NB4 (cell line): ENCODE measurements around the gene KLHL1.

ENCODE experiments used
- DNase-seq: peaks from one replicate; pipeline ENCODE4 v3.0.0; 2010; ENCODE audit warnings: low read depth
- H3K4me3 ChIP-seq: one replicate; pipeline ENCODE4 v1.5.1; 2011; ENCODE audit warnings: mild to moderate bottlenecking, low read depth, low read length, moderate library complexity
- CTCF ChIP-seq: IDR thresholded peaks from one replicate; pipeline ENCODE4 v1.5.1; 2012; ENCODE audit warnings: low read depth, low read length
- MAX ChIP-seq: IDR thresholded peaks from 2 replicates; pipeline ENCODE4 v1.6.1; 2011; ENCODE audit warnings: low read depth, low read length
- MYC ChIP-seq: IDR thresholded peaks from 2 replicates; pipeline ENCODE4 v1.6.1; 2011; ENCODE audit warnings: low read depth, low read length
- POLR2A ChIP-seq: IDR thresholded peaks from 2 replicates; pipeline ENCODE4 v1.6.1; 2011; ENCODE audit warnings: mild to moderate bottlenecking; ENCODE audit not compliant: insufficient read length; ENCODE audit errors: extremely low read depth

Gene KLHL1

GRCh38 chr13:69721631-69722030 is 386.6 kb downstream of the KLHL1 start:
- TF ChIP-seq POLR2A (no peak), CTCF (no peak), MYC (no peak), MAX (no peak)
- no peak for DNase-seq

DNA sequence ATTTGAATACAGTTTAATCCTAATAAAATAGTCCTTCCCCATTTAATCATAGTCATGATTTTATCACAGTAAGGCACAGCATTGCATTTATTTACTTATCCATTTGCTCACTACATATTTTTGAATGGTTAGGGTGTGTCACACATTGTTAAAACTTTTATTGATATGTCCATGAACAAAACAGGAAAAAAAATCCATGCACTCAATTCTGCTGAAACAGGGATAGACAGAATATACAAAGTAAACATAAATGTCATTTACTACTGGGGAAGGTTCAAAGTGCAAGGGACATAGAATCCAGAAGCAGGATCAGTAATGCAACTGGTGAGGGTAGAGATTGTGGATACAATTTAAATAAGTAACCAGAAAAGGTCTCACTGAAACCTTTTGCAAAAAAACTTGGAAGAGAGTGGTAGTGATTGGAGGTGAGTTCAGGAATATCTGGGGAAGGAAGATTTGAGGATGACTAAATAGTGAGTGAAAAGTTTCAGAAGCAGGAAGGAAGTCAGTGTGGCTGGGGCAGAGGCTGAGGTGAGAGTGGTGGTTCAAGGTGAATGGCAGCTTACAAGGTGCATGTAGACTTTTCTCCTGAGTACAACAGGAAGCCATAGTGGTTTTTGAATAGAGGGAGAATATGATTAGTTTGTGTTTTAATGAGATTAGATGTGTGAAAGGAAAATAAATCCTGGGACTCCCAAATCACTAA is 387.8 kb downstream of the KLHL1 start:
- no peak overlapping the region for H3K4me3 ChIP-seq
- DNase-seq: no peak
- no peak for TF ChIP-seq MAX

More at GRCh38 chr13:69721631-69722030, 386.6 kb downstream of the KLHL1 start:
- H3K4me3 ChIP-seq: no peak overlapping the region

GRCh38 chr13:69706807-69707206 is 401.4 kb downstream of the KLHL1 start:
- DNase-seq: no peak
- TF ChIP-seq MAX: no peak
- no peak for TF ChIP-seq MYC
- TF ChIP-seq POLR2A: no peak
- no peak for TF ChIP-seq CTCF
- no peak overlapping the region for H3K4me3 ChIP-seq

- no peak for DNase-seq
- no peak for TF ChIP-seq MYC
- no peak overlapping the region for H3K4me3 ChIP-seq
Observed at GRCh38 chr13:69704311-69704710, 403.9 kb downstream of the KLHL1 start.

DNA sequence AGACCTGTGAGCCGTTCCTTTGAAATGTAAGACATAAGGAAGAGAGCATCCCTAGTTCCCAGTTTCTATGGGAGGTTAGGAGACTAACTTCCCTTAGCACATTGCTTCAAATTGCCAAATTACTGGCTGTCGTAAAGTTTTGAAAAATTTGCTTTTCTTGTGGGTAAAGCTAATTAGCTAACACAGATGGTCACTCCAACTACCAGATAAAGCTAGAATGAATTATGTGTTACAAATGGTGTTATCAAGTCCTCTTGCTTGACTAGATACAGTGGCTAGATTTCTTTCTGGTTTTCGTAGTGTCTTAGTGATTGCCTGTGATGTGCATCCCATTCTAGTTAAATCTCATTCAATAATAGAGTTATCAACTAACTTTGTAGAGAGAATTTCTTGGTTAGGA is 417.3 kb downstream of the KLHL1 start:
- no peak for DNase-seq
- no peak for TF ChIP-seq POLR2A
- no peak overlapping the region for H3K4me3 ChIP-seq

GRCh38 chr13:69683921-69684686 is 424.1 kb downstream of the KLHL1 start:
- TF ChIP-seq MAX (no peak), MYC (no peak), CTCF (no peak), POLR2A (no peak)
- DNase-seq: no peak
- H3K4me3 ChIP-seq: no peak overlapping the region

DNA sequence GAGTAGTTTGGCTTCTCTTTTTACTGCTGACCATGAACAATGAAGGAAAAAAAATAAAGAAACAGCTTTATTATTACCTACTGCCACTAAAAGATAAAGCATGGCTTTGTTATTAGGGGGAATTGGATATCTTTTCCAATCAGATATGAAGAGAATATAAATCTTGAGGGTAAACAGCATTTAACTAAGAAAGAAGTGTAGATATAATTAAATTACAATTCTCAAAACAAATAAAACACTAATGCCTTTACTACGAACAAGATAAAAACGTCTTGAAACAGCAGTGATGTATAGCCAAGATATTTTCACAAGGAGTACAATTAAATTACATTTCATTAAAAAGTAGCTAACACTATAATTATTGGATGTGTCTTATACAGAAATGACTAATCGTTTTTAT is 426.5 kb downstream of the KLHL1 start:
- TF ChIP-seq MYC: no peak
- TF ChIP-seq MAX: no peak
- TF ChIP-seq POLR2A: no peak
- no peak for TF ChIP-seq CTCF

More for the DNA sequence above, 426.5 kb downstream of the KLHL1 start:
- no peak for DNase-seq
- H3K4me3 ChIP-seq: no peak overlapping the region
